Prostate gland (tissue), 2 donors: Measurements from ENCODE around the gene FAM20A. TPM values are rescaled to one million over a fixed set of nuclear protein-coding genes. Genes with fewer than 3 reads are reported as not detected.

ENCODE experiments used
- DNase-seq: peaks from one replicate; pipeline ENCODE4 v3.0.0-alpha.2; 2019; ENCODE audit warnings: low spot score
- H3K27ac ChIP-seq, 2 donors: fragments of 200-600 bp; sonication (generic); 2 replicates each; pipeline ENCODE4 v1.5.1; 2017 to 2019
- H3K27me3 ChIP-seq: fragments of 200-600 bp; sonication (generic); replicated peaks from 2 replicates; pipeline ENCODE4 v1.5.1; 2019; ENCODE audit not compliant: insufficient read depth
- H3K36me3 ChIP-seq, 2 donors: fragments of 200-600 bp; sonication (generic); 1 replicate in 1 of 2; 2 replicates in 1 of 2; pipeline versions ENCODE4 v1.5.1 to v1.8.1; 2017 to 2019
- H3K4me1 ChIP-seq: fragments of 200-600 bp; sonication (generic); replicated peaks from 2 replicates; pipeline ENCODE4 v1.5.1; 2019
- H3K4me3 ChIP-seq, 2 donors: fragments of 200-600 bp; sonication (generic); 2 replicates each; pipeline ENCODE4 v1.5.1; 2017 to 2019
- H3K9me3 ChIP-seq: fragments of 200-600 bp; sonication (generic); 2 replicates; pipeline ENCODE4 v1.5.1; 2017
- CTCF ChIP-seq, 4 experiments: fragments of 200-600 bp in 2 of 4; fragments of 450-650 bp in 2 of 4; sonication (generic) in 2 of 4; IDR thresholded peaks; 1 replicate in 3 of 4; 2 replicates in 1 of 4; pipeline ENCODE4 v1.5.1; 2016 to 2019; ENCODE audit warnings: antibody characterized with exemption in 4 of 4, mild to moderate bottlenecking in 2 of 4, moderate library complexity in 2 of 4
- POLR2A ChIP-seq: fragments of 450-650 bp; IDR thresholded peaks from one replicate; pipeline ENCODE4 v1.6.1; 2016; ENCODE audit warnings: antibody characterized with exemption, mild to moderate bottlenecking
- POLR2AphosphoS5 ChIP-seq: sonication (generic); formaldehyde crosslinking; IDR thresholded peaks from one replicate; pipeline ENCODE4 v1.6.1; 2017; ENCODE audit warnings: antibody characterized with exemption
- WGBS: methylation state at CpG from one replicate; pipeline ENCODE4 v1.1.5; 2018; 5-methylcytosine and 5-hydroxymethylcytosine counted together
- intact Hi-C: fragments of 100-400 bp; cut with DNase I; formaldehyde crosslinking; loops from one replicate; pipeline ENCODE4 v1.14.2; 2022
- total RNA-seq, 2 donors: library from RNA; depleted of rRNA; stranded (reverse); fragments of >200 nt; gene quantifications; one replicate each; pipeline ENCODE4 v1.1.0, GENCODE V29; 2016

FAM20A gene
- total RNA-seq, 2 donors from 2014 or later, result 0.14 to 47.7 TPM

DNA sequence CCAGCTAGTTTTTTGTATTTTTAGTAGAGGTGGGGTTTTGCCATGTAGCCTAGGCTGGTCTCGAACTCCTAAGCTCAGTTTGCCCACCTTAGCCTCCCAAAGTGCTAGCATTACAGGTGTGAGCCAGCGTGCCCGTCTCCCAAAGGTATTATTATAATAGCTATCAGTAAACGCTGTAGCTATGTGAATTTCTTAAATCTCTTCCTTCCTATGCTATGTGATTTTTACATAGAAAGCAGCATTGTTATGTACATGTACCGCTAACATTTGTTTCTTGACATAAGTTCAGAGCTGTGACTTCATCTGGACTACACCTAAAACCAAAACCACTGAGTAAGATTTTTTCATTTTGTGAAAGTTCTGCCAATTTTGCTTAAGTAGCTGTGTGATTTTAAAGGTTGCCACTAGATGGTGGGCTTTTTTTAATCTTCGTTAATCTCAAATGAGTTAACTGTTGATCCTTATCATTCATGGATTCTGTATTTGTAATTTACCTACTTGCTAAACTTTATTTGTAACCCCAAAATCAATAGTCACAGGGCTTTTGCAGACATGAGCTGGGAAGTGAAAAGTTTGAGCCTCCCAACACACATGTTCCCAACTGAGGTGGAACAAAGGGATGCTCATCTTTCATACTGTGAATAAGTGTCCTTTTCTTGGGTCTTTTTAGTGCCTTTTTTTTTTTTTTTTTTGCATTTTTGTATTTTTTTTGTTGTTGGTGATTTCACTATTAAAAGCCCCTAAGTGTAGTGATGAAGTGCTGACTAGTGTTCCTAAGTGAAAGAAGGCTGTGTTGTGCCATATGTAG lies 67.1 kb downstream of the FAM20A start:
- Histone ChIP-seq H3K36me3 (peaks cover 0 to 14% of the 10 kb centered on the region in 2 donors), H3K4me1 (no peaks in the 10 kb centered on the region), H3K27me3 (no peaks in the 10 kb centered on the region), H3K27ac (no peak overlapping the region), H3K9me3 (no peaks in the 10 kb centered on the region), H3K4me3 (no peak overlapping the region)
- DNase-seq, result no peak
- 70% methylated on average over 6 of the region's 6 CpGs for WGBS
- intact Hi-C loops, result loop anchor here (5.0 to 10.0 kb wide), 2 partner anchors 71 to 228 kb away; partner anchors contain the start of gene FAM20A
- TF ChIP-seq POLR2AphosphoS5 (no peak), POLR2A (no peak), CTCF (IDR thresholded peaks at IDR 0.05) (peak in 2 of 4 experiments; percentile 38 to 51)

- Histone ChIP-seq H3K27ac (no peak overlapping the region), H3K27me3 (no peaks in the 10 kb centered on the region), H3K4me1 (no peaks in the 10 kb centered on the region), H3K36me3 (peaks cover 0 to 14% of the 10 kb centered on the region in 2 donors), H3K9me3 (no peaks in the 10 kb centered on the region), H3K4me3 (no peak overlapping the region)
- intact Hi-C loops, result loop anchor here (5.0 to 10.0 kb wide), 2 partner anchors 72 to 229 kb away; partner anchors contain the start of gene FAM20A
- WGBS, result 89% methylated on average over 3 of the region's 3 CpGs
- no peak for DNase-seq
- no peak for TF ChIP-seq POLR2AphosphoS5
- TF ChIP-seq POLR2A, result no peak
- TF ChIP-seq CTCF (IDR thresholded peaks at IDR 0.05), result no peak
Observed at GRCh38 chr17:68532826-68533225, 68.3 kb downstream of the FAM20A start.

DNA sequence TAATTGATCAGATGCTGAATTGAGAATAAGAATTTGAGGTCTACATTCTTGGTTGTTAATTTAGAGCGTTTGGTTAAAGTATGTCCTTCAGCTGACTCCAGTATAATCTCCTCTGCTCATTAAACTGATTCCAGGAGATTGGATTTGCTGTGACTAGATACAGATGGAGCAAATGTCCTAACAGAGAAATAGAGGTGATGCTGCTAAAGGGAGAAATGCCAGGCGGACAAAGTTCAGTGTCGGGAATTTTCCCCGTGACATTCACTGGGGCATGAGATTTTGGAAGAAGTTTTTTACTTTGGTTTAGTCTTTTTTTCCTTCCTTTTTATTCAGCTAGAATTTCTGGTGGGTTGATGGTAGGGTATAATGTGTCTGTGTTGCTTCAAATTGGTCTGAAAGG lies 69.9 kb downstream of the FAM20A start:
- Histone ChIP-seq H3K9me3 (no peaks in the 10 kb centered on the region), H3K36me3 (peaks cover 0 to 16% of the 10 kb centered on the region in 2 donors), H3K4me1 (no peaks in the 10 kb centered on the region), H3K27me3 (no peaks in the 10 kb centered on the region), H3K4me3 (no peak overlapping the region), H3K27ac (no peak overlapping the region)
- DNase-seq, result no peak
- TF ChIP-seq POLR2AphosphoS5, result no peak
- intact Hi-C loops, result loop anchor here (5.0 to 10.0 kb wide), 2 partner anchors 74 to 231 kb away; partner anchors contain the start of gene FAM20A
- WGBS, result 89% methylated on average over 4 of the region's 4 CpGs

DNA sequence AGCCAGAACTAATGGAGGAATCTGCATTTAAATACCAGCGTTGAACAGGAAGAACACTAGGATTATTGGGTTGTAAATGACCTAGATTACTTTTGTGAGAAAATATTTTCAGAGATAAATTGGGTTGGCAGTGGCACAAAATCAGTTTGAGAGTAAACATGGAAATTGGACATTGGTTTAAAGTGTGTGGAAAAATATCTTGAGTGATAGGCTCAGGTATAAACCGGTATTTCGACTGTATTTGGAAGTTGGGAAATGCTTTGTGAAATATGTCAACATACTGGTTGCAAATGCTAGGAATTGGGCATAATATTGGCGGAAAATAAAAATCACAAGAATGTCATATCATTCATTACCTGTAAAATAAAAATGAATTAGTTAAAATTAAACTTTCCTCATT lies 73.9 kb downstream of the FAM20A start:
- Histone ChIP-seq H3K4me1 (no peaks in the 10 kb centered on the region), H3K36me3 (peaks cover 0 to 20% of the 10 kb centered on the region in 2 donors), H3K4me3 (no peak overlapping the region), H3K27me3 (no peaks in the 10 kb centered on the region), H3K27ac (no peak overlapping the region), H3K9me3 (no peaks in the 10 kb centered on the region)
- 71% methylated on average over 4 of the region's 4 CpGs for WGBS
- no peak for DNase-seq
- intact Hi-C loops, result no loop called here
- no peak for TF ChIP-seq POLR2A
- no peak for TF ChIP-seq POLR2AphosphoS5
- no peak for TF ChIP-seq CTCF (IDR thresholded peaks at IDR 0.05)

DNA sequence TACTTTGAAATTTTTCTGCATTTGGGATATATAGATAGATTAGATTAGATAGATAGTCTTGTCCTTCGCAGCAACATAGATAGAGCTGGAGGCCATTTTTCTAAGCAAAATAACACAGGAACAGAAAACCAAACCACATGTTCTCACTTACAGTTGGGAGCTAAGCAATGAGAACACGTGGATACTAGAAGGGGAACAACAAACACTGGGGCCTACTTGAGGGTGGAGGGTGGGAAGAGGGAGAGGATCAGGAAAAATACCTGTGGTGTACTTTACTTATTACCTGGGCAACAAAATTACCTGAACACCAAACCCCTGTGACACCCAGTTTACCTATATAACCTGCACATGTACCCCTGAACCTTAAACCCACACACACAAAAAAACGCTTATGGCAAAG lies 74.6 kb downstream of the FAM20A start:
- 75% methylated on average over 3 of the region's 3 CpGs for WGBS
- DNase-seq, result no peak
- no peaks in the 10 kb centered on the region for H3K4me1 ChIP-seq
- peaks cover 0 to 20% of the 10 kb centered on the region in 2 donors for H3K36me3 ChIP-seq
- TF ChIP-seq CTCF (IDR thresholded peaks at IDR 0.05) (no peak), POLR2A (no peak), POLR2AphosphoS5 (no peak)
- H3K27ac ChIP-seq, result no peak overlapping the region
- no peaks in the 10 kb centered on the region for H3K9me3 ChIP-seq
- H3K4me3 ChIP-seq, result no peak overlapping the region
- H3K27me3 ChIP-seq, result no peaks in the 10 kb centered on the region
- intact Hi-C loops, result no loop called here
